Measurements from ENCODE around the gene SYNDIG1.

The SYNDIG1 gene

GRCh38 chr20:24559114-24559732, 89.8 kb downstream of the SYNDIG1 start:
- no peak for DNase-seq (ENCODE audit: extremely low read depth in 1 of 2, low read depth in 1 of 2)

- no peak for DNase-seq (ENCODE audit: extremely low read depth in 1 of 2, low read depth in 1 of 2)
Measured at GRCh38 chr20:24560571-24561491, 91.4 kb downstream of the SYNDIG1 start.

DNA sequence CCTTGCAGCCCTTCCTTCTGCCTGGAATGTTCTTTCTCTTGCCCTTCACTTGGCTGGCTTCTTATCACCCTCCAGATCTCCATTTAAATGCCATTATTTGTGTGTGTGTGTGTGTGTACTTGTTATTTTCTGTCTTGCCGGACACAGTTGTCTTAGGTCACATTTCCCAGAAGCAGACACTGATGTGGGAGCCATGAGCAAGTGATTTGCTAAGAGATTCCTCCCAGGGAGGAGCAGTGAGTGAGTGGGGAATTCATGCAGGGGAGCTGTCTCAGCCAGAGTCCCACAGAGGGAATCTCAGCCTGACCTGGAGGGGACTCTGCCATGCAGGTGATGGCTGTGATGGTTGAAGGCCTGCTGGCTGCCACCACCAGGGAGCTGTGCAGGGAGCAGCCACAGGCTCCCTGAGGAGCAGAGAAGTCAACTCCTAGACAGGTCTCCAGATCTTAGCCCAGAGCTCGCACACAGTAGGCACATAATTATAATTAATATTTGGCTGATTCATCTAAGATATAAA, 96.5 kb downstream of the SYNDIG1 start:
- DNase-seq (ENCODE audit: extremely low read depth in 1 of 2, low read depth in 1 of 2) = no peak

DNA sequence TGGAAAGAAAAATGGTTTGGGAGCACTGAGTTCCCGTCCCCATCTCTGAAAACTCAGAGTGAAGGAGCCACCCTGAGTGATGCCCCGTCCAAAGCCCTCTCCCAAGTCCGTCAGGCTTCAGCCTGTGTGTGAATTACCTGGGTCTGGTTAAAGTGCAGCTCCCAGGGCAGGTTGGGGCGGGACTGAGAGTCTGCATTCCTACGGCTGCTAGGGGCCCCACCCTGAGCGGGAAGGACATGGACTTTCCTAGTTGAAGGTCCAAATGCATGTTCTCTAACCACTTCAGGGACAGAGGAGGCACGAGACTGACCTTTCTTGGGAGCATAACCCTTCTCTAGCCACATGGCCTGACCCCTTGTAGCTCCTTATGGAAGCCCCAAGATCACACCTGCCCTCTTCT, 97.2 kb downstream of the SYNDIG1 start:
- DNase-seq (ENCODE audit: extremely low read depth in 1 of 2, low read depth in 1 of 2) = no peak

GRCh38 chr20:24567508-24567907, 98.1 kb downstream of the SYNDIG1 start:
- DNase-seq (ENCODE audit: extremely low read depth in 1 of 2, low read depth in 1 of 2) = no peak

GRCh38 chr20:24568842-24569241, 99.4 kb downstream of the SYNDIG1 start:
- DNase-seq (ENCODE audit: extremely low read depth in 1 of 2, low read depth in 1 of 2) = no peak

DNA sequence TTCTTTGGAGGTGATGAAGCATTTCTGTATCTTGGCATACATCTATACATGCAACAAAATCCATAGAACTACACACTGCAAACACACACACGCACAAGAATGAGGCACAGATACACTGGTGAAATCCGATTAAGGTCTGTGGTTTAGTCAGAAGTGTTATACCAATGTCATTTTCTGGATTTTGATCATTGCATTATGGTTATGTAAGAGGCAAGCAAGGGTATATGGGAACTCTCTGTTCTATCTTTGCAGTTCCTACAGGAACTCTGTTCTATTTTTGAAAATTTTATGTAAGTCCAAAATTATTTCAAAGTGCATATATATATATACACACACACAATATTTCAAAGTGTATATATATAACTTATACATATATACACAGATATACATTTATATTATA, 101.7 kb downstream of the SYNDIG1 start:
- no peak for DNase-seq (ENCODE audit: extremely low read depth in 1 of 2, low read depth in 1 of 2)

DNA sequence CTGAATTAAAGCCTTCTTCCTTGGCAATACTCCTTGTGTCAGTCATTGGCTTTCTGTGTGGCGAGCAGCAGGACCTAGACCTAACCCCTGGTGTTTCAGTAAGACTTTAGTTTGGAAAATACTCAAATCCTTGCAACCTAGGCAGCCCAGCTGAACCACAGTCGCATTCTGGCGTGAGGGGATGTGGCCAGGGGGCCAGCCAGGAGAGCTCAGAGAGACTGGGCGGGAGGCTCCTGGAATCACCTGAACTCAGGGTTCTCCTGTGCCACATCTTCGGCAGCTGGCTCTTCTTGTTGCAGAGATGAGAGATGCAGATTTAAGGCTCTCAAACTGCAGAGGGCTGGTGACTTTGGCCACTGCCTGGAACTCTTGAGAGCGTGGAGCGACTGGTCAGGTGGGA, 102.7 kb downstream of the SYNDIG1 start:
- no peak for DNase-seq (ENCODE audit: extremely low read depth in 1 of 2, low read depth in 1 of 2)

DNA sequence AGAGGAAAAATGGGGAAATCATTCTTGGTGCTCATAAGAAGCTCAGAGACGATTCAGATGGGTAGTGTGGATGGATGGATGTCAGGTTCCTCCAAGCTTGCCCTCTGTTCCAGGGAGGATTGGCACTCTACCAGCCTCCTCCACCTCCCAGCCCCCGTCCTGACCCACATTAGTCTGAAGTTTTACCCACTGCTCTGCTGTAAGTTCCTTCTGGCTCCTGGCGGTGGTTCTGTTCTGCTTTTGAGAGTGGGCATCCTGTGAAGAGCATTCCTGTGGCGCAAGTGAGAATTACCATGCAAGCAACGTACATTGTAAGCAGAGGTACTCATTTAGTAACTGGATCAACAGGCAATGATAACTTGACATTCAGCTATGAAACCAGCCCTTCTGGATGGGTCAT, 103.4 kb downstream of the SYNDIG1 start:
- DNase-seq (ENCODE audit: extremely low read depth in 1 of 2, low read depth in 1 of 2) = no peak

DNA sequence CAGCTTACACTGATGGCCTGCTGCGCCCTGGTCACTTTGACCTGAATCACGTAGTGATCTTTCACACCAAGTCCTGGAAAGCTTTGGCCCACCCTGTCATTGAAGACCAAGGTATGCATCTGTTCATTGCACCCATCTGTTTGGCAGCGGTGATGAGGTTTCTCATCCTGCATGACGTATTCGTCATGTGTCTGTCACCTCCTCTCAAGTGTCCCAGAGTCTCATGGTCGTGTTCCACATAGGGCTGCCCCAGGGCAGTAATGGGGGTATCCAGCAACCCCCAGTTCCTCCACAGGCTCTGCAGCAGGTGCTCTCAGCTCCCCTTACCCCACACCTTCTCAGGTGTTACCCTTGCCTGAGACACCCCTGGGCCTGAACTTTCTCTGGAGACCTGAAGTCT, 104.1 kb downstream of the SYNDIG1 start:
- no peak for DNase-seq (ENCODE audit: extremely low read depth in 1 of 2, low read depth in 1 of 2)

DNA sequence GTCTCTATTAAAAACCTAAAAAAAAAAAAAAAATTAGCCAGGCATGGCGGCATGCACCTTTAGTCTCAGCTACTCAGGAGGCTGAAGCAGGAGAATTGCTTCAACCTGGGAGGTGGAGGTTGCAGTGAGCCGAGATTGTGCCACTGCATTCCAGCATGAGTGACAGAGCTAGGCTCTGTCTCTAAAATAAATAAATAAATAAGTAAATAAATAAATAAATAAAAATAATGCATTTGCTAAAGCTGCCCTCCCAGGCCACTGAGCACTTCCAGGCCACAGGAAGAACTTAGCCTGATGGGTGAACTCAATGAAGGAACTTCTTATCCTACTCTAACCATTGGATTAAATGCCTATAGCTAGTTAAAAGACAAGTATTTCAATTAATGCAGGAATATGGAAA, 104.9 kb downstream of the SYNDIG1 start:
- DNase-seq (ENCODE audit: extremely low read depth in 1 of 2, low read depth in 1 of 2) = no peak

DNA sequence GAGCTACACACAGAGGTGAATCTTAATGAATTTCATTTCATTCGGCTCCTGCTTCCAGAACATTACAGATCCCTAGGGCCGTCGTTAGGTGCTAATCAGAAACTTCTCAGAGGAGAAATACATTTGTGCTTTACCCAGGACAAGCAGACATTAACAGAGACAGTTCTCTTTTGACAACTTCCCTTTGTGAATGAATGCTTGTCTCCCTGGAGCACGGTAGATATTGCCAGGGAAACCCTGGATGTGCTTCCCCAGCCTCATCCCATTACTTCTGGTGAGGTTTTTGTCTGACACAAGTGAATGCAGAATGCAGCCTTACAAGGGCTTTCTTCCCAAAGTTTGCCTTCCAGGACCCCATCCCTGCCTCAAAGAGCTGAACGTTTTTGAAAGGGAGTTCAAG, 105.4 kb downstream of the SYNDIG1 start:
- DNase-seq (ENCODE audit: extremely low read depth in 1 of 2, low read depth in 1 of 2) = no peak

DNA sequence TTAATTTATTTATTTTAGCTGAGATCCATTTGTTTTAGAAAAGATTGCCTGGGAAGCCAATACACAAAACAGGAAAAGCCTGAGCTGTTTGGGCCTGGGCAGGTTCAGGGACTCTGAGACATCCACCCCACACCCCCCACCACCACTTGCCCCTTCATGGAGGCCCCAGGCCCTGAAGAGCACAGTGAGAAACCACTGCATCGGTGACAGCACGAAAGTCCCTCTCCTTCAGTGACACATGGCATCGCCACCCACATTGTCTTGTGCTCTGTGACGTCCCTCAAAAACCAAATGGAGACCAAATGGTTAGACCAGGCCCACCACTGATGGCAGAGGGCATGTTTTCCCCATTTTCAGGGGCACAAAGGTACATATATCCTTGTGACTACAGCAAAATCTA, 106.4 kb downstream of the SYNDIG1 start:
- DNase-seq (ENCODE audit: extremely low read depth in 1 of 2, low read depth in 1 of 2) = no peak

DNA sequence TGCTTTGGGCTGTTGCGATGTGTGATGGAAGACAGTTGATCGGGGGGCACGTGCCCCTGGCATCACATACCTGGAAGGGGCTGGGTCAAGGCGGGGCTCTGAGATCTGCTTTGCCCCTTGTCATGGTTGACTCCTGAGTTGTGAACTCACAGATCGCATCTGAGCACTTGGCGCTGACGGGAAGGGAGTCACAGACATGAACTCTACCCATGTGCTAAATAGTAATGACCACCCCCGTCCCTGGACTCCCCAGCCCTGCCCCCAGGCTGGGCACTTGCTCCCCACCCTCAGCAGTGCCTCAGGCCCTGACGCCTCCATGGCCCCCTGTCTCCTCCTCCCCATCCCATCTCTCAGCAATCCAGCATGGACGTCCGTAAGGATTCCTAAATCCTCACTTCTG, 107.0 kb downstream of the SYNDIG1 start:
- no peak for DNase-seq (ENCODE audit: extremely low read depth in 1 of 2, low read depth in 1 of 2)

- DNase-seq (ENCODE audit: extremely low read depth in 1 of 2, low read depth in 1 of 2) = no peak
Measured at GRCh38 chr20:24577271-24577909, 108.0 kb downstream of the SYNDIG1 start.

DNA sequence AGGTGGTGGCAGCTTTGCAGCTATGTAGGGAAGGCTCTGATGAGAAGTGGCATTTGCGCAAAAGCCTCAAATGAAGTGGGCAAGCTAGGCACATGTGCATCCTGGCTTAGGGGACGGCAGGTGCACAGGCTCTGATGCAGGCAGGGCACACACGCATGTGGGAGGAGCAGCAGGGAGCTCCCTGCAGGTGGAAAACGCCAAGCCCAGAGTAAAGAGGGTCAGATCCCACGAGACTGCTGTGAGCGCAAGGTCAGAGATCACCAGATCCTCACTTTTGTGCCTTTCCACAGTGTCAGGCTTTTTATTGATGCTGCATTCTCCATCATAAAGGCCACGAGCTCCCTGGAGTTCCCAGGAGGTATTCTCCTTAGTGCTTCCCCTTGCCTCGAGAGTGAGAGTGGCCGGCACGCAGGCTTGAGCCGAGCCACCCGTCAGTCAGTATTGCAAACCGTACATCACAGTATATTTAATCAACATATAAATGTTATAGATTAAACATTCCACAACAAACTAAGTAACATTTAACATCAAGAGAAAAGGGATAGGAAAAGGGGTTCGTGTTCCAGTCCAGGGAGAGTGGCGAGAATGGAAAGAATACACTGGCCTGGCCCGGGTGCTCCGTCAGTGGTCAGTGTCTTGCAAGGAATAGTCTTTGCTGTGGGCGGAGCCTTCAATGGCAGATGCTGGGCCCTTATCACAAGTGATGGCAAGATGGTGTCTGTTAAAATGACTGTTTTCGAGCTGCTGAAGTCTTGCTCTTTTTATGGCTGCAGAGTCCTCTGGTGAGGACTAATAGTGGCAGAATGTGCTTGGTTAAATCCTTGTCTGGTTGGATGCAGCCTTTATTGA, 109.4 kb downstream of the SYNDIG1 start:
- no peak for DNase-seq (ENCODE audit: extremely low read depth in 1 of 2, low read depth in 1 of 2)

- no peak for DNase-seq (ENCODE audit: extremely low read depth in 1 of 2, low read depth in 1 of 2)
Measured at GRCh38 chr20:24579475-24579874, 110.0 kb downstream of the SYNDIG1 start.

DNA sequence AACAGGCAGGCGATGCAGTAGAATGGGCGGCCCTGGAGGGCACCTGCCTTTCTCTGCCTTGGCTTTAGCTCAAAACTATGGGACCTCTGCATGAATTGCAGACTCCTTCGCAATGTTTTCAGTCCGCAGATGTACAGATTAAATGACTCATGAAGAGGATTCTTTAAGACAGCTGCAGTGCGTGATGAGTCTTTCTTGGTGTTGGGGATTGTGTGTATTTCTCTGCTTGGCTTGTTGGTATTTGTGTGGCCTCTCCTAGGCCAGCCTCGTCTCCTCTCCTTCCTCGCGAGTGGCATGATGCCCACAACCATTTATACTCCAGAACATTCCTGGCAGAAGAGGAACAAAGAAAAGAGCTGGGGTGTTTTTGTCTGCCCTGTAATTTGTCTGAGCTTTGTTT, 110.6 kb downstream of the SYNDIG1 start:
- no peak for DNase-seq (ENCODE audit: extremely low read depth in 1 of 2, low read depth in 1 of 2)

DNA sequence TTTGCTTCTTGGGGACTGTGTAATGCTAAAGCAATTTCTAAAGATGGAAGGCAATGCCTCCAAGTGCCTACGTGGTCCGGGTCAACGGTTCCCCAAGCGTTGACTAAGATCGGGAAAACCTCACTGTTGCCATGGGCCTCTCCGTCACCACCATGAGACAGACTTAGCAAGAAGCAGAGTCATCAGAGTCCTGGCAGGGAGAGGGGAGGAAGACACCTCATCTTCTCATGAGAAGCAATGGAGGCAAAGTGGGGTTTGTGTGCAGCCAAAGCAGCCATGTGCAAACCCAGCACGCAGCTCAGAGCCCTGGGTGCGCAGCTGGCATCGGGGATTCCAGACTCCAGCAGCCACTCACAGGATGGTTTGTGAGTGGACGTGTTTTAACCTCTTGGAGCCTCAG, 111.4 kb downstream of the SYNDIG1 start:
- DNase-seq (ENCODE audit: extremely low read depth in 1 of 2, low read depth in 1 of 2) = no peak

DNA sequence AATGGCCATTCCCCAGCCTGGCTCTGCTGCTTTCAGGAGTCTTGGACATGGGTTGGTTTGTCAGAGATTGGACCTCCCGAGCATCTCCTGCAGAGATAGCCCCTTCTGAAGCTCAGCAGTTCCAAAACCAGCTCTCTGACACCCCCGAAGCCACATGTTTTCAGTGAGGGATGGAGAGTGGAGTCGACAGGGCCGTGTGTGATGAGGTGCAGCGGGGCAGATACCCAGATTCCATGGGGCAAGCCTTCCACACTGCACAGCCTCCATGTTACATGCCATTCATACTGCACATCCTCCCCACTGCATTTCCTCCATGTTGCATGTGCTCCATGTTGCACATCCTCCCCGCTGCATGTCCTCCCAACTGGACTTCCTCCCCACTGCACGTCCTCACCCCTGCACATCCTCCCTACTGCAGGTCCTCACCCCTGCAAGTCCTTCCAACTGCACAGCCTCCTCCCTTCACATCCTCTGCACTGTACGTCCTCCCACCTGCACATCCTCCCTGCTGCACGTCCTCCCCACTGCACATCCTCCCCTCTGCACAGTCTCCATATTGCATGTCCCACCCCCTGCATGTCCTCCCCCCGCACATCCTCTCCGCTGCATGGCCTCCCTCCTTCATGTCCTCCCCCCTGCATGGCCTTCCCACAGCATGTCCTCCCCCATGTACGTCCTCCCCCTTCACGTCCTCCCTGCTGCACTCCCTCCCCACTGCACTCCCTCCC, 112.2 kb downstream of the SYNDIG1 start:
- DNase-seq (ENCODE audit: extremely low read depth in 1 of 2, low read depth in 1 of 2) = no peak
